Measurements from ENCODE around the gene METAP1D. TPM values are rescaled to one million over a fixed set of nuclear protein-coding genes. Genes with fewer than 3 reads are reported as not detected.

Gene METAP1D
- total RNA-seq, 1 experiment from 2014 or later: 11.3 TPM

Other genes starting within 250 kb of the METAP1D start
- gene SLC25A12, start 105.7 kb upstream of the METAP1D start, total RNA-seq (2014; rRNA removed; shearing (Covaris generic)): 14.3 and 21.1 TPM in 2 replicates
- gene HAT1, start 77.5 kb upstream of the METAP1D start, total RNA-seq (2014; rRNA removed; shearing (Covaris generic)): 111 and 122 TPM in 2 replicates
- 4.7 and 4.9 TPM in 2 replicates for gene DLX1, start 85.6 kb downstream of the METAP1D start, total RNA-seq (2014; rRNA removed; shearing (Covaris generic))
- 0.92 TPM in 1 of 2 replicates, not detected in the other for gene DLX2, start 102.9 kb downstream of the METAP1D start, total RNA-seq (2014; rRNA removed; shearing (Covaris generic))